SK-N-SH (cell line): Measurements from ENCODE around the gene SAMD4A. TPM values are rescaled to one million over a fixed set of nuclear protein-coding genes. Genes with fewer than 3 reads are reported as not detected.

ENCODE experiments used
- CTCF ChIA-PET: fragments of 300-600, 350-600 bp; formaldehyde crosslinking; extraction: SDS; loops from one replicate; lab custom pipeline; 2021; lab: Yijun Ruan, JAX
- POLR2A ChIA-PET: fragments of 350-600 bp; sonication (Branson Sonifier 250); formaldehyde crosslinking; extraction: SDS; loops from one replicate; lab custom pipeline; 2020; ENCODE audit warnings: antibody characterized with exemption, inconsistent platforms; lab: Yijun Ruan, JAX
- DNase-seq: peaks from one replicate; pipeline ENCODE4 v3.0.0; 2012
- H2AFZ ChIP-seq: fragments of 200-600 bp; sonication (generic); 2 replicates; pipeline ENCODE4 v1.8.1; 2016; ENCODE audit warnings: antibody characterized with exemption, mild to moderate bottlenecking, low read depth
- H3F3A ChIP-seq: fragments of 200-600 bp; sonication (generic); replicated peaks from 2 replicates; pipeline ENCODE3; 2016; ENCODE audit warnings: antibody characterized with exemption, mild to moderate bottlenecking; ENCODE audit not compliant: insufficient read depth
- H3K27ac ChIP-seq, 2 experiments: fragments of 200-500 bp in 1 of 2; fragments of 200-600 bp in 1 of 2; sonication (Bioruptor generic) in 1 of 2; sonication (generic), shearing (Covaris generic) in 1 of 2; 2 replicates each; pipeline versions ENCODE4 v1.5.1 to v1.6.1; 2014 to 2016; ENCODE audit warnings: low read depth in 2 of 2, inconsistent platforms in 1 of 2, low read length in 1 of 2, mild to moderate bottlenecking in 1 of 2, mixed read lengths in 1 of 2
- H3K27me3 ChIP-seq: fragments of 200-600 bp; sonication (generic), shearing (Covaris generic); 2 replicates; pipeline ENCODE4 v1.6.1; 2016; ENCODE audit warnings: mixed run types; ENCODE audit not compliant: insufficient read depth
- H3K36me3 ChIP-seq, 2 experiments: fragments of 200-500 bp in 1 of 2; fragments of 200-600 bp in 1 of 2; sonication (Bioruptor generic) in 1 of 2; sonication (generic) in 1 of 2; replicated peaks in 1 of 2; 2 replicates each; pipeline versions ENCODE3 to v1.5.1; 2014 to 2016; ENCODE audit warnings: low read length in 1 of 2, mild to moderate bottlenecking in 1 of 2; ENCODE audit not compliant: insufficient read depth in 2 of 2, control insufficient read depth in 1 of 2
- H3K4me1 ChIP-seq, 2 experiments: fragments of 200-500 bp in 1 of 2; fragments of 200-600 bp in 1 of 2; sonication (Bioruptor generic) in 1 of 2; sonication (generic), shearing (Covaris generic) in 1 of 2; 2 replicates each; pipeline versions ENCODE4 v1.5.1 to v1.6.1; 2014 to 2016; ENCODE audit warnings: low read depth in 1 of 2, low read length in 1 of 2, mixed run types in 1 of 2; ENCODE audit not compliant: insufficient read depth in 2 of 2, control insufficient read depth in 1 of 2
- H3K4me2 ChIP-seq: fragments of 200-600 bp; sonication (generic), shearing (Covaris generic); 2 replicates; pipeline ENCODE4 v1.6.1; 2017; ENCODE audit warnings: mixed run types
- H3K4me3 ChIP-seq, 2 experiments: fragments of 200-500 bp in 1 of 2; fragments of 200-600 bp in 1 of 2; sonication (Bioruptor generic) in 1 of 2; sonication (generic), shearing (Covaris generic) in 1 of 2; 2 replicates each; pipeline versions ENCODE4 v1.5.1 to v1.8.1; 2014 to 2016; ENCODE audit warnings: low read depth in 2 of 2, inconsistent platforms in 1 of 2, low read length in 1 of 2, mild to moderate bottlenecking in 1 of 2, mixed read lengths in 1 of 2, moderate library complexity in 1 of 2
- H3K79me2 ChIP-seq: fragments of 200-600 bp; sonication (generic); 2 replicates; pipeline ENCODE4 v1.8.1; 2017; ENCODE audit warnings: mild to moderate bottlenecking; ENCODE audit not compliant: insufficient read depth
- H3K9ac ChIP-seq: fragments of 200-600 bp; sonication (generic); 2 replicates; pipeline ENCODE4 v1.6.1; 2017; ENCODE audit warnings: mixed run types
- H3K9me2 ChIP-seq: fragments of 200-600 bp; sonication (generic); 2 replicates; pipeline ENCODE4 v1.6.1; 2017; ENCODE audit warnings: mixed run types
- H3K9me3 ChIP-seq: fragments of 200-600 bp; sonication (generic); 2 replicates; pipeline ENCODE4 v1.6.1; 2017; ENCODE audit warnings: mixed run types, mild to moderate bottlenecking, moderate library complexity
- H4K20me1 ChIP-seq: fragments of 200-600 bp; sonication (generic); 2 replicates; pipeline ENCODE4 v1.6.1; 2017; ENCODE audit warnings: mild to moderate bottlenecking, mixed run types; ENCODE audit not compliant: insufficient read depth
- CTCF ChIP-seq: fragments of 200-600 bp; sonication (generic); IDR thresholded peaks from 2 replicates; pipeline ENCODE4 v1.6.1; 2017; ENCODE audit warnings: antibody characterized with exemption, mild to moderate bottlenecking, moderate library complexity
- EP300 ChIP-seq, 2 experiments: IDR thresholded peaks; 2 replicates each; pipeline versions ENCODE4 v1.4.0 to v1.6.1; 2012; ENCODE audit warnings: borderline replicate concordance in 1 of 2, low read depth in 1 of 2, low read length in 1 of 2
- EZH2phosphoT487 ChIP-seq: fragments of 200-600 bp; sonication (generic); IDR thresholded peaks from 2 replicates; pipeline ENCODE4 v1.6.1; 2017; ENCODE audit warnings: low read depth, mixed run types, mild to moderate bottlenecking, antibody characterized with exemption, moderate library complexity, borderline replicate concordance
- FOXJ3 ChIP-seq: sonication (generic); formaldehyde crosslinking; IDR thresholded peaks from 2 replicates; pipeline ENCODE4 v1.5.1; 2020; ENCODE audit warnings: mild to moderate bottlenecking, missing genetic modification reagents
- FOXM1 ChIP-seq: IDR thresholded peaks from 2 replicates; pipeline ENCODE4 v1.4.0; 2012; ENCODE audit warnings: low read depth, mild to moderate bottlenecking
- GABPA ChIP-seq: IDR thresholded peaks from 2 replicates; pipeline ENCODE4 v1.4.0; 2012; ENCODE audit warnings: low read depth, mild to moderate bottlenecking
- MAX ChIP-seq: IDR thresholded peaks from 2 replicates; pipeline ENCODE4 v1.4.0; 2012; ENCODE audit warnings: low read depth
- NFIC ChIP-seq: IDR thresholded peaks from 2 replicates; pipeline ENCODE4 v1.4.0; 2012; ENCODE audit warnings: borderline replicate concordance
- POLR2AphosphoS5 ChIP-seq: IDR thresholded peaks from 2 replicates; pipeline ENCODE4 v1.6.1; 2012; ENCODE audit warnings: low read depth, low read length
- RAD21 ChIP-seq: IDR thresholded peaks from 2 replicates; pipeline ENCODE4 v1.6.1; 2012; ENCODE audit warnings: mild to moderate bottlenecking, low read length
- RCOR1 ChIP-seq: fragments of 150-350 bp; IDR thresholded peaks from 2 replicates; pipeline ENCODE4 v1.6.1; 2017; ENCODE audit warnings: antibody characterized with exemption, low read length
- TAF1 ChIP-seq: IDR thresholded peaks from 2 replicates; pipeline ENCODE4 v1.6.1; 2012; ENCODE audit warnings: low read depth, mild to moderate bottlenecking, low read length, moderate library complexity, borderline replicate concordance
- TCF12 ChIP-seq: IDR thresholded peaks from 2 replicates; pipeline ENCODE4 v1.4.0; 2012
- ZBTB33 ChIP-seq: IDR thresholded peaks from 2 replicates; pipeline ENCODE4 v1.4.0; 2012; ENCODE audit warnings: low read depth, borderline replicate concordance
- WGBS: methylation state at CpG from one replicate; pipeline ENCODE4 v1.1.6; 2017; ENCODE audit warnings: low lambda C conversion rate; 5-methylcytosine and 5-hydroxymethylcytosine counted together
- polyA plus RNA-seq, 3 experiments: library from polyadenylated mRNA; depleted of rRNA; stranded (reverse); fragments of >200 nt; gene quantifications; 2 replicates each; pipeline ENCODE4 v1.2.3, GENCODE V29; 2012

The SAMD4A gene
- polyA plus RNA-seq, 1 of the 3 experiments (the other 2 are of a cell fraction) = 5.0 TPM

- H3K36me3 ChIP-seq = peaks cover 28 to 61% of the 10 kb centered on the region in 2 experiments
- no peaks in the 10 kb centered on the region for H3F3A ChIP-seq
- H3K4me3 ChIP-seq = no peak overlapping the region
- H2AFZ ChIP-seq = no peak overlapping the region
- no peak for DNase-seq
- ChIA-PET CTCF (interaction anchor here (0.6 to 10.1 kb wide), 11 partner anchors 8 to 444 kb away, joined by 3 to 89 read pairs (median 4); partner anchors contain the start of genes GCH1 and SAMD4A), POLR2A (no interaction called here)
- no peak overlapping the region for H3K9ac ChIP-seq
- TF ChIP-seq FOXJ3 (no peak), CTCF (peak; percentile 21; the same call in 1 of the 2 replicates), RAD21 (peak; percentile 25; the same call in 1 of the 2 replicates), MAX (no peak), ZBTB33 (no peak), TCF12 (no peak)
- WGBS = 87% methylated on average over 12 of the region's 14 CpGs
- peaks cover 26 to 42% of the 10 kb centered on the region in 2 experiments; a peak in 2 of 4 replicates for H3K4me1 ChIP-seq
- no peaks in the 10 kb centered on the region for H3K9me3 ChIP-seq
- H3K27ac ChIP-seq = no peak overlapping the region; a peak in 1 of 4 replicates
- no peak overlapping the region for H3K4me2 ChIP-seq
- H3K27me3 ChIP-seq = no peaks in the 10 kb centered on the region
- no peaks in the 10 kb centered on the region for H3K79me2 ChIP-seq
- no peaks in the 10 kb centered on the region for H4K20me1 ChIP-seq
- H3K9me2 ChIP-seq = no peaks in the 10 kb centered on the region
These were observed 216.1 kb downstream of the SAMD4A start for GRCh38 chr14:54782751-54783659.

- H3K27ac ChIP-seq = no peak overlapping the region; a peak in 1 of 4 replicates
- no peaks in the 10 kb centered on the region for H3K27me3 ChIP-seq
- TF ChIP-seq RCOR1 (no peak), NFIC (no peak), EP300 (IDR thresholded peaks at IDR 0.05; ENCODE audit: borderline replicate concordance in 1 of 2, low read depth in 1 of 2, low read length in 1 of 2) (no peak), ZBTB33 (no peak), POLR2AphosphoS5 (no peak), GABPA (no peak), EZH2phosphoT487 (no peak), TAF1 (no peak), MAX (no peak), TCF12 (no peak), FOXM1 (no peak)
- ChIA-PET POLR2A (no interaction called here), CTCF (interaction anchor here (0.6 to 10.1 kb wide), 5 partner anchors 9 to 444 kb away, joined by 3 to 89 read pairs (median 13); partner anchors contain the start of gene SAMD4A)
- no peaks in the 10 kb centered on the region for H3K9me3 ChIP-seq
- H4K20me1 ChIP-seq = no peaks in the 10 kb centered on the region
- no peak overlapping the region for H3K4me3 ChIP-seq
- H3F3A ChIP-seq = no peaks in the 10 kb centered on the region
- H3K4me2 ChIP-seq = no peak overlapping the region
- no peaks in the 10 kb centered on the region for H3K79me2 ChIP-seq
- H3K9ac ChIP-seq = no peak overlapping the region
- H3K36me3 ChIP-seq = peaks cover 22 to 59% of the 10 kb centered on the region in 2 experiments
- no peak for DNase-seq
- no peaks in the 10 kb centered on the region for H3K9me2 ChIP-seq
- peaks cover 26 to 42% of the 10 kb centered on the region in 2 experiments; a peak in 2 of 4 replicates for H3K4me1 ChIP-seq
- no peak overlapping the region for H2AFZ ChIP-seq
- WGBS = 93% methylated on average over 5 of the region's 5 CpGs
These were observed 216.7 kb downstream of the SAMD4A start for GRCh38 chr14:54783660-54784015.
